CD4-positive, alpha-beta T cell (primary cell): ENCODE data around the gene CEP85. TPM values are rescaled to one million over a fixed set of nuclear protein-coding genes. Genes with fewer than 3 reads are reported as not detected.
A peak's percentile ranks its signal among the peaks of the same experiment; 100 is the strongest.

Source experiments
- ATAC-seq: fragments of 200-7000 bp; cut with Tn5 transposase; one replicate; pipeline ENCODE4 v1.10.0; 2022; ENCODE audit warnings: mild to moderate bottlenecking; ENCODE audit not compliant: poor library complexity
- CTCF ChIA-PET: fragments of 350-600 bp; sonication (Branson Sonifier 250); formaldehyde crosslinking; loops from one replicate; lab custom pipeline; 2021; ENCODE audit warnings: antibody characterized with exemption, inconsistent platforms; lab: Charles Lee
- POLR2A ChIA-PET: fragments of 350-600 bp; sonication (Branson Sonifier 250); formaldehyde crosslinking; loops from one replicate; lab custom pipeline; 2021; ENCODE audit warnings: antibody characterized with exemption, inconsistent platforms; lab: Charles Lee
- DNase-seq, 14 experiments: peaks; one replicate each; pipeline ENCODE4 v3.0.0-alpha.2; 2013 to 2020; ENCODE audit warnings: mixed read lengths in 2 of 14
- H3K27ac ChIP-seq, 2 donors: one replicate each; pipeline versions ENCODE4 v1.5.1 to v1.7.0; 2013; ENCODE audit warnings: low read length in 2 of 2, low read depth in 1 of 2, mild to moderate bottlenecking in 1 of 2
- H3K27me3 ChIP-seq, 2 experiments: 1 replicate in 1 of 2; 2 replicates in 1 of 2; pipeline versions ENCODE4 v1.6.1 to v1.7.0; 2013; ENCODE audit warnings: low read length in 2 of 2, control low read depth in 1 of 2, mild to moderate bottlenecking in 1 of 2, moderate library complexity in 1 of 2; ENCODE audit not compliant: insufficient read depth in 2 of 2, control insufficient read depth in 1 of 2
- H3K36me3 ChIP-seq: one replicate; pipeline ENCODE4 v1.6.1; 2013; ENCODE audit warnings: low read length, control low read depth; ENCODE audit not compliant: insufficient read depth
- H3K4me1 ChIP-seq: one replicate; pipeline ENCODE4 v1.6.1; 2013; ENCODE audit warnings: low read length, control low read depth; ENCODE audit not compliant: insufficient read depth
- H3K4me3 ChIP-seq: one replicate; pipeline ENCODE4 v1.5.1; 2013; ENCODE audit warnings: mild to moderate bottlenecking, low read length, moderate library complexity
- H3K9me3 ChIP-seq, 2 experiments: 1 replicate in 1 of 2; 2 replicates in 1 of 2; pipeline versions ENCODE4 v1.6.1 to v1.7.0; 2013; ENCODE audit warnings: low read length in 2 of 2, mild to moderate bottlenecking in 2 of 2, control low read depth in 1 of 2, moderate library complexity in 1 of 2; ENCODE audit not compliant: control insufficient read depth in 1 of 2, insufficient read depth in 1 of 2
- H3K27ac Mint-ChIP-seq: one replicate; pipeline ENCODE4 v1.8.0; 2020; ENCODE audit warnings: mixed read lengths
- H3K27me3 Mint-ChIP-seq: one replicate; pipeline ENCODE4 v1.8.0; 2021; ENCODE audit warnings: mixed read lengths
- H3K36me3 Mint-ChIP-seq: one replicate; pipeline ENCODE4 v1.8.0; 2021; ENCODE audit warnings: low read depth, mixed read lengths
- H3K4me1 Mint-ChIP-seq: one replicate; pipeline ENCODE4 v1.8.0; 2021; ENCODE audit warnings: low read depth, mixed read lengths
- H3K4me3 Mint-ChIP-seq: one replicate; pipeline ENCODE4 v1.8.0; 2020; ENCODE audit warnings: mild to moderate bottlenecking, mixed read lengths
- H3K9me3 Mint-ChIP-seq: one replicate; pipeline ENCODE4 v1.8.0; 2020; ENCODE audit warnings: mixed read lengths
- CTCF ChIP-seq: fragments of 200-600 bp; IDR thresholded peaks from one replicate; pipeline ENCODE4 v1.8.0; 2022; ENCODE audit warnings: antibody characterized with exemption, mild to moderate bottlenecking
- intact Hi-C, 2 experiments: fragments of 100-400 bp; cut with DNase I in 1 of 2; cut with micrococcal nuclease in 1 of 2; formaldehyde crosslinking; loops; one replicate each; pipeline versions ENCODE4 v1.15.1 to v1.9.0; 2023 to 2025; cut with DNase I, micrococcal nuclease
- total RNA-seq, 174 experiments: library from RNA in 2 of 174; stranded (reverse) in 2 of 174; gene quantifications; one replicate each; pipeline ENCODE4 v1.2.3 and lab custom pipeline; 2021 to 2026

CEP85 gene
- total RNA-seq, 2 experiments from 2014 or later = 7.6 to 8.4 TPM

GRCh38 chr1:26317612-26318337, 83.8 kb downstream of the CEP85 start, which contains the start of gene CD52:
Gene CD52 (plus strand): TSS chr1:26317958. CDS start chr1:26318018, 60 bp downstream.
- Mint-ChIP-seq H3K27me3 (no peaks in the 10 kb centered on the region), H3K4me3 (peak within 1 kb of the TSS; percentile 96), H3K9me3 (no peaks in the 10 kb centered on the region), H3K4me1 (peaks cover 84% of the 10 kb centered on the region), H3K36me3 (peaks cover 49% of the 10 kb centered on the region), H3K27ac (peak within 1 kb of the TSS; percentile 86)
- no peak for TF ChIP-seq CTCF
- H3K9me3 ChIP-seq = no peaks in the 10 kb centered on the region
- ChIA-PET CTCF (interaction anchor here (0.7 to 12.0 kb wide), 7 partner anchors 10 to 148 kb away, joined by 3 to 223 read pairs (median 8); partner anchors contain the start of genes CEP85, SH3BGRL3, UBXN11 and ZNF593), POLR2A (interaction anchor here (0.7 to 17.6 kb wide), 15 partner anchors 9 to 194 kb away, joined by 3 to 977 read pairs (median 6); partner anchors contain the start of genes CEP85, DHDDS, HMGN2 and SH3BGRL3)
- H3K4me3 ChIP-seq = peak within 1 kb of the TSS; percentile 99
- H3K4me1 ChIP-seq = peaks cover 68% of the 10 kb centered on the region
- peak within 1 kb of the TSS; percentile 65 to 82 for H3K27ac ChIP-seq
- ATAC-seq = peak; percentile 82
- H3K27me3 ChIP-seq = no peaks in the 10 kb centered on the region
- peaks cover 36% of the 10 kb centered on the region for H3K36me3 ChIP-seq
- intact Hi-C loops = loop anchor here in 1 of 2 experiments (1.0 kb wide), 1 partner anchor 33 kb away; no protein-coding TSS in a partner anchor
- peak; percentile 54 to 89 (median 76) for DNase-seq

- CTCF ChIA-PET = interaction anchor here (0.9 to 12.0 kb wide), 9 partner anchors 10 to 149 kb away, joined by 3 to 223 read pairs (median 6); partner anchors contain the start of genes CEP85, SH3BGRL3, UBXN11 and ZNF593
- intact Hi-C loops = no loop called here
Measured at GRCh38 chr1:26318338-26319064, 84.5 kb downstream of the CEP85 start.

More at GRCh38 chr1:26318338-26319064, 84.5 kb downstream of the CEP85 start:
- ATAC-seq = no peak
- peak overlapping the region; percentile 65 to 82 for H3K27ac ChIP-seq
- no peaks in the 10 kb centered on the region for H3K27me3 ChIP-seq
- Mint-ChIP-seq H3K4me1 (peaks cover 84% of the 10 kb centered on the region), H3K36me3 (peaks cover 56% of the 10 kb centered on the region), H3K27ac (peak overlapping the region; percentile 86), H3K4me3 (peak overlapping the region; percentile 96), H3K27me3 (no peaks in the 10 kb centered on the region), H3K9me3 (no peaks in the 10 kb centered on the region)
- H3K4me1 ChIP-seq = peaks cover 73% of the 10 kb centered on the region
- peak in 4 of 14 experiments; percentile 23 to 60 (median 50) for DNase-seq
- POLR2A ChIA-PET = interaction anchor here (0.7 to 17.6 kb wide), 15 partner anchors 8 to 194 kb away, joined by 3 to 977 read pairs (median 6); partner anchors contain the start of genes CEP85, DHDDS, HMGN2 and SH3BGRL3
- no peaks in the 10 kb centered on the region for H3K9me3 ChIP-seq
- H3K4me3 ChIP-seq = peak overlapping the region; percentile 99
- no peak for TF ChIP-seq CTCF
- peaks cover 43% of the 10 kb centered on the region for H3K36me3 ChIP-seq
